ENCODE measurements around the gene PRR30.
"Not testable (repeated sequence)": the region's sequence is repeated elsewhere in the genome, so short reads cannot be mapped to it uniquely, and the experiment has no call there.

Gene PRR30

GRCh38 chr2:27123302-27124150 lies 15.7 kb downstream of the PRR30 start, which contains the start of gene ABHD1:
Gene ABHD1, plus strand, starts transcription at chr2:27123815. Its CDS starts 134 bp downstream, at chr2:27123949.
- peak; percentile 81 for ATAC-seq
- peaks cover 43% of the 10 kb centered on the region for H3K27me3 Mint-ChIP-seq
- no peaks in the 10 kb centered on the region for H3K9me3 Mint-ChIP-seq
- peaks cover 21% of the 10 kb centered on the region for H3K4me1 Mint-ChIP-seq
- H3K4me3 Mint-ChIP-seq, result peak within 1 kb of the TSS; percentile 85 to 89
- peak within 1 kb of the TSS; percentile 83 to 94 for H3K27ac Mint-ChIP-seq
- peak; percentile 52 to 56 for DNase-seq

DNA sequence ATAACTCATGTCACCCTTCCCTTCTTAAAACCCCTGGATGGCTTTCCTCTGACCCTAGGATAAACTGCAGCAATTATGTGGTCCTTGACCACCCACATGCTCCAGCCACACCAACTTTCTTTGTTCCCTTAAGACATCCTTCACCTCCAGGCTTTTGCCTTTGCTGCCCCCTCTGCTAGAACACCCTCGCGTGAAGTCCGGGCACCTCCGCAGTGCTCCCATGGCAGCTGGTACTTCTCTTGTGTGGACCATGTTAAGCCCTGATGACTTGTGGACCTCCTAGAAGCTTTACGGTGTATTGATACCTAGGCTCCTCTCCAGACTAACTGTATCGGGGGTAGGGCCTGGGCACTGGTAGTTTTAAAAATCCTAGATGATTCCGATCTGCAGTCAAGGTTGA lies 16.4 kb downstream of the PRR30 start:
- peak overlapping the region; percentile 85 to 89 for H3K4me3 Mint-ChIP-seq
- no peak for ATAC-seq
- H3K9me3 Mint-ChIP-seq, result no peaks in the 10 kb centered on the region
- H3K4me1 Mint-ChIP-seq, result peaks cover 28% of the 10 kb centered on the region
- no peak overlapping the region for H3K27ac Mint-ChIP-seq
- peaks cover 49% of the 10 kb centered on the region for H3K27me3 Mint-ChIP-seq
- no peak for DNase-seq

- Mint-ChIP-seq H3K4me3 (no peak overlapping the region), H3K4me1 (peaks cover 28% of the 10 kb centered on the region), H3K27ac (no peak overlapping the region), H3K27me3 (peaks cover 51% of the 10 kb centered on the region), H3K9me3 (no peaks in the 10 kb centered on the region)
- DNase-seq, result no peak
- ATAC-seq, result no peak
These were observed 17.3 kb downstream of the PRR30 start for GRCh38 chr2:27121906-27122305.

GRCh38 chr2:27119330-27119670 lies 19.9 kb downstream of the PRR30 start:
- Mint-ChIP-seq H3K27me3 (peaks cover 51% of the 10 kb centered on the region), H3K4me3 (peak overlapping the region; percentile 76 to 83), H3K4me1 (peaks cover 28% of the 10 kb centered on the region)
- not testable (repeated sequence) for ATAC-seq, H3K9me3 Mint-ChIP-seq, DNase-seq, H3K27ac Mint-ChIP-seq

GRCh38 chr2:27118525-27119329 lies 20.5 kb downstream of the PRR30 start, which contains the start of gene CGREF1:
Gene CGREF1, minus strand, starts transcription at chr2:27119128. Its CDS starts 14,762 bp downstream, at chr2:27104366.
- H3K27ac Mint-ChIP-seq, result no peak within 1 kb of the TSS
- DNase-seq, result no peak
- H3K27me3 Mint-ChIP-seq, result peaks cover 51% of the 10 kb centered on the region
- peak; percentile 32 for ATAC-seq
- H3K9me3 Mint-ChIP-seq, result no peaks in the 10 kb centered on the region
- H3K4me1 Mint-ChIP-seq, result peaks cover 22% of the 10 kb centered on the region
- peak within 1 kb of the TSS; percentile 76 to 83 for H3K4me3 Mint-ChIP-seq

DNA sequence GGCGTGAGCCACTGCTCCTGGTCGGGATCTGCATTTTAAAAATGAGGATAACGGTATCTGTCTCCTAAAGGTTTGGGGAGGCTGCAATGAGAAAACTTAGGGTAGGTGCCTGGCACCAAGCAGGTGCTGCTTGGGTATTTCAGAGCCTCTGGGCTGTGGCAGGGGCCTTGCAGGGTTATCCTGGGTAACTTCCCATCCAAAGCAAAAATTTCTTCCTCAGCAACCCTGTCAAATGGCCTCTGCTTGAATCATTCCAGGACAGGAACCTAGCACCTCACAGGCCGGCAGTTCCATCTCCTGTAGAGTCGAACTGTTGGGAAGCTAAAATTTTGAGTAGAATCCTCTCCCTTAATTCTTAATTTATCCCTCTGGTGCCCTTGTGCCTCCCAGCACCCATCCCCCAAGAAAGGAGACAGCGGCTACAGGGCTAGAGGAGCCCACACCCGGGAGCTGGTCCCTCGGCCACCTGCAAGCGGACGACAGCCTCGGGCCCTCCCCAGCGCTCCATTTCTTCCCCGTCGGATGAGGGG lies 21.1 kb downstream of the PRR30 start:
- H3K27ac Mint-ChIP-seq, result no peak overlapping the region
- no peak for DNase-seq

DNA sequence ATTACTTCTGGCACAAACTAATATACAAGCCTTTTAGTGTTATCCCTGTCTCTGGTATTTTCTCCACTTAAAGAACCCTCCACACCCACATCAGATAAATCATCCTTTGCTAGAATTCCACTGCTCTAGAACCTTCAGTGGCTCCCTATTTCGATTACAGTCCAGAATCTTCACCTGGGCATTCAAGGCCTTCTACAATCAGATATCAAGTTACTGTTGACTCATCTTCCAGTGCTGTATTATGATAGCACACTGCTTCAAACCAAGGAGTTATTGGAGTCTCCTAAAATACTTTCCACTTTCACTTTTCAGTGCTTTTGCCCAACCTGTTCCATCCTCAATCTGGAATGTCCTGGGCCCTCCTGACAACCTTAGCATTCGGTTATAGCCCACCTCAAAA lies 23.7 kb downstream of the PRR30 start:
- no peak for DNase-seq
- peaks cover 25% of the 10 kb centered on the region for H3K27me3 Mint-ChIP-seq

More for the DNA sequence above, 21.1 kb downstream of the PRR30 start:
- Mint-ChIP-seq H3K4me1 (peaks cover 16% of the 10 kb centered on the region), H3K27me3 (peaks cover 50% of the 10 kb centered on the region), H3K9me3 (no peaks in the 10 kb centered on the region), H3K4me3 (peak overlapping the region; percentile 21 to 78)
- peak; percentile 8 for ATAC-seq

GRCh38 chr2:27111392-27112078 lies 27.7 kb downstream of the PRR30 start:
- ATAC-seq, H3K27me3 Mint-ChIP-seq, H3K27ac Mint-ChIP-seq, H3K4me1 Mint-ChIP-seq, DNase-seq, H3K4me3 Mint-ChIP-seq, H3K9me3 Mint-ChIP-seq: not testable (repeated sequence)

More for the DNA sequence above, 23.7 kb downstream of the PRR30 start:
- H3K27ac Mint-ChIP-seq, result no peak overlapping the region
- H3K4me1 Mint-ChIP-seq, result peaks cover 20% of the 10 kb centered on the region
- no peak overlapping the region for H3K4me3 Mint-ChIP-seq
- no peak for ATAC-seq
- H3K9me3 Mint-ChIP-seq, result no peaks in the 10 kb centered on the region

DNA sequence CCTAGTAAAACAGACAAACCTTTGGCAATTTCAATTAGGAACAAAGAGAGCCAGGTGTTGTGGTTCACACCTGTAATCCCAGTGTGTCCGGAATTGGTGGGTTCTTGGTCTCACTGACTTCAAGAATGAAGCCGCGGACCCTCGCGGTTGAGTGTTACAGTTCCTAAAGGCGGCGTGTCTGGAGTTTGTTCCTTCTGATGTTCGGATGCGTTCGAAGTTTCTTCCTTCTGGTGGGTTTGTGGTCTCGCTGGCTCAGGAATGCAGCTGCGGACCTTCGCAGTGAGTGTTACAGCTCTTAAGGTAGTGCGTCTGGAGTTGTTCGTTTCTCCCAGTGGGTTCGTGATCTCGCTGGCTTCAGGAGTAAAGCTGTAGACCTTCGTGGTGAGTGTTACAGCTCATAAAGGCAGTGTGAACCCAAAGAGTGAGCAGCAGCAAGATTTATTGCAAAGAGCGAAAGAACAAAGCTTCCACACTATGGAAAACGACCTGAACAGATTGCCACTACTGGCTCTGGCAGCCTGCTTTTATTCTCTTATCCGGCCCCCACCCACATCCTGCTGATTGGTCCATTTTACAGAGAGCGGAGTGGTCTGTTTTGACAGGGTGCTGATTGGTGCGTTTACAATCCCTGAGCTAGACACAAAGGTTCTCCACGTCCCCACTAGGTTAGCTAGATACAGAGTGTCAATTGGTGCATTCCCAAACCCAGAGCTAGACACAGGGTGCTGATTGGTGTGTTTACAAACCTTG lies 28.4 kb downstream of the PRR30 start:
- not testable (repeated sequence) for H3K27me3 Mint-ChIP-seq, H3K27ac Mint-ChIP-seq, ATAC-seq, DNase-seq, H3K4me1 Mint-ChIP-seq, H3K4me3 Mint-ChIP-seq, H3K9me3 Mint-ChIP-seq

DNA sequence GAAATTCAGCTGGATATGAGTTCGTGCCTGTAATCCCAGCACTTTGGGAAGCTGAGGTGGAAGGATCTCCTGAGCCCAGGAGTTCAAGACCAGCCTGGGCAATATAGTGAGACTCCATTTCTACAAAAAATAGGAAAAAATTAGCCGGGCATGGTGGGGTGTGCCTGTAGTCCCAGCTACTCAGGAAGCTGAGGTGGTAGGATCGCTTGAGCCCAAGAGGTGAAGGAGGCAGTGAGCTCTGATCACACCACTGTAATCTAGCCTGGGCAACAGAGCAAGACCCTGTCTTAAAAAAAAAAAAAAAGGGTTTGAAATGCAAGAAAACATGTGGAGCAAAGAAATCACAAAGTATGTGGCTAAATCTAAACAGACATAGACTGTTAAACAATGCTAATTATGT lies 30.1 kb downstream of the PRR30 start:
- ATAC-seq, result no peak
- Mint-ChIP-seq H3K4me1 (peaks cover 6% of the 10 kb centered on the region), H3K9me3 (no peaks in the 10 kb centered on the region), H3K27ac (no peak overlapping the region), H3K4me3 (no peak overlapping the region), H3K27me3 (peaks cover 9% of the 10 kb centered on the region)
- no peak for DNase-seq

- ATAC-seq (no peak), DNase-seq (no peak)
- Mint-ChIP-seq H3K27ac (no peak overlapping the region), H3K27me3 (peaks cover 9% of the 10 kb centered on the region), H3K4me1 (peaks cover 6% of the 10 kb centered on the region), H3K9me3 (no peaks in the 10 kb centered on the region), H3K4me3 (no peak overlapping the region)
These were observed 31.0 kb downstream of the PRR30 start for GRCh38 chr2:27108221-27108620.

GRCh38 chr2:27105981-27106380 lies 33.2 kb downstream of the PRR30 start:
- H3K27ac Mint-ChIP-seq, result no peak overlapping the region
- H3K9me3 Mint-ChIP-seq, result no peaks in the 10 kb centered on the region
- peaks cover 9% of the 10 kb centered on the region for H3K27me3 Mint-ChIP-seq
- no peak for DNase-seq
- no peak for ATAC-seq
- no peaks in the 10 kb centered on the region for H3K4me1 Mint-ChIP-seq
- H3K4me3 Mint-ChIP-seq, result no peak overlapping the region

GRCh38 chr2:27102329-27102728 lies 36.9 kb downstream of the PRR30 start:
- DNase-seq (no peak), ATAC-seq (no peak)
- H3K9me3 Mint-ChIP-seq, result no peaks in the 10 kb centered on the region
- no peak overlapping the region for H3K27ac Mint-ChIP-seq
- no peaks in the 10 kb centered on the region for H3K27me3 Mint-ChIP-seq
- H3K4me1 Mint-ChIP-seq, result peaks cover 5% of the 10 kb centered on the region
- no peak overlapping the region for H3K4me3 Mint-ChIP-seq

DNA sequence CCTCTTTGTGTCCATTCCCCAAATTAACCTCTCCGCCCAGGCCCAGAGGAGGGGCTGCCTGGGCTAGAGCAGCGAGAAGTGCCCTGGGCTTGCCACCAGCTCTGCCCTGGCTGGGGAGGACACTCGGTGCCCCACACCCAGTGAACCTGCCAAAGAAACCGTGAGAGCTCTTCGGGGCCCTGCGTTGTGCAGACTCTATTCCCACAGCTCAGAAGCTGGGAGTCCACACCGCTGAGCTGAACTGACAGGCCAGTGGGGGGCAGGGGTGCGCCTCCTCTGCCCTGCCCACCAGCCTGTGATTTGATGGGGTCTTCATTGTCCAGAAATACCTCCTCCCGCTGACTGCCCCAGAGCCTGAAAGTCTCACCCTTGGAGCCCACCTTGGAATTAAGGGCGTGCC lies 39.2 kb downstream of the PRR30 start:
- ATAC-seq (no peak), DNase-seq (no peak)
- H3K9me3 Mint-ChIP-seq, result no peaks in the 10 kb centered on the region
- H3K27ac Mint-ChIP-seq, result no peak overlapping the region
- H3K4me3 Mint-ChIP-seq, result no peak overlapping the region
- peaks cover 23% of the 10 kb centered on the region for H3K4me1 Mint-ChIP-seq
- H3K27me3 Mint-ChIP-seq, result no peaks in the 10 kb centered on the region
